Measurements from ENCODE around the gene TRPV6.

GRCh38 chr7:142855756-142856564 is 29.6 kb downstream of the TRPV6 start:
- TF ChIP-seq, protein P1, sequence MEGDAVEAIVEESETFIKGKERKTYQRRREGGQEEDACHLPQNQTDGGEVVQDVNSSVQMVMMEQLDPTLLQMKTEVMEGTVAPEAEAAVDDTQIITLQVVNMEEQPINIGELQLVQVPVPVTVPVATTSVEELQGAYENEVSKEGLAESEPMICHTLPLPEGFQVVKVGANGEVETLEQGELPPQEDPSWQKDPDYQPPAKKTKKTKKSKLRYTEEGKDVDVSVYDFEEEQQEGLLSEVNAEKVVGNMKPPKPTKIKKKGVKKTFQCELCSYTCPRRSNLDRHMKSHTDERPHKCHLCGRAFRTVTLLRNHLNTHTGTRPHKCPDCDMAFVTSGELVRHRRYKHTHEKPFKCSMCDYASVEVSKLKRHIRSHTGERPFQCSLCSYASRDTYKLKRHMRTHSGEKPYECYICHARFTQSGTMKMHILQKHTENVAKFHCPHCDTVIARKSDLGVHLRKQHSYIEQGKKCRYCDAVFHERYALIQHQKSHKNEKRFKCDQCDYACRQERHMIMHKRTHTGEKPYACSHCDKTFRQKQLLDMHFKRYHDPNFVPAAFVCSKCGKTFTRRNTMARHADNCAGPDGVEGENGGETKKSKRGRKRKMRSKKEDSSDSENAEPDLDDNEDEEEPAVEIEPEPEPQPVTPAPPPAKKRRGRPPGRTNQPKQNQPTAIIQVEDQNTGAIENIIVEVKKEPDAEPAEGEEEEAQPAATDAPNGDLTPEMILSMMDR (IDR thresholded peaks at IDR 0.05) = no peak
- no peak for TF ChIP-seq POLR2A (IDR thresholded peaks at IDR 0.05)
